ENCODE results near the gene EIF5A2. TPM values are rescaled to one million over a fixed set of nuclear protein-coding genes. Genes with fewer than 3 reads are reported as not detected.

The EIF5A2 gene
- polyA plus RNA-seq, 3 donors = 5.9 to 8.3 (median 6.6) TPM

DNA sequence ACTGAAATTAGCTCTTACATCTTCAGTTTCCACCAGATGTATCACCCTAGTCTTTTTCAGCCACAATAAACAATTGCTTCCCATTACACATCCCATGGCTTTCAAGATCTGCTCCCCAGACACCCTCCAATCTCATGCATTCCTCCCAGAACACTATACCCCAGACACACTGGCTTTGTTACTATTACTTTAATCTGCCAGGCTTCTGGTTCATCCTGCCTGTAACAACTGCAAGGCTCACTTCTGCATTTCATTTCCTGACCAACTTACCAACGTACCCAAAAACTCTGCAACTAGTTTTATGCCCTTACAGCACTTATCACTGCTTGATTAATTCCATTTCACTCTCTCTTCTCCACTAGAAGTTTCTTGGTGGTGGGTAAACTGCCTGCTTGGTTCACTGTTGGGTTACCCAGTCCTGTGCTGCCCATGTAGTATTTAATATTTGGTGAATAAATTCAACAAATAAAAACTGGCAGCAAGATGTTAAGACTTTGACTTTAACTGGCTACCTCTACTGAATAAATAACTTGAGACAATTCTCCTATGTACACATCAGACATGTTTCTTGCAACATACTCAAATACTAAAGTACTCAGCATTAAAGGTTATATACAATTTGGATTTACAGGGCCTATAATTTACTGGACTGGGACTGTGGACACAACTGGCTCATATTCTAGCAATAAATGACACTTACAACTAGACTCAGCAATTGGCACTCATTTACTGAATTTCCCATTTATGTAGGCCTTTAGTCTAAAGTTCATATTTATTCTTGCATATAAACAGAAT, 41.1 kb downstream of the EIF5A2 start:
- DNase-seq (ENCODE audit: extremely low read depth in 1 of 11, low read depth in 9 of 11, low spot score in 4 of 11) = no peak

DNA sequence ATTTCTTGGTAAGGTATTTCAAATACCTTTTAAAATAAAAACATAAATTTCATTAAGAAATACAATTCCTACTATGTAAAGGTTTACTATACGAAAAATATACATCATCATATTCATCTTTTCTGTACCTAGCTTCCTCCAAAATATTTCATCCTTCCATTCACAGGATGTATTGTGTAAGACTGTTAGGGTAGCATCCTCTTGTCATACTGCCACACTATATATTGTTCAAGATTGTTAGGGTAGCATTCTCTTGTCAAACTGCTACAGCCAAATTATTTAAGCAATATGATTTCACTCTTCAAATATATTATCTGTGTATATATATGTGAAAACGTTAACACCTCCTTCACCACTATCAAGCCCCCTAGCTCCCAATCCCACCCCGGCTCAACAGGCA, 41.9 kb downstream of the EIF5A2 start:
- no peak for DNase-seq (ENCODE audit: extremely low read depth in 1 of 11, low read depth in 9 of 11, low spot score in 4 of 11)

GRCh38 chr3:170865209-170866094, 43.0 kb downstream of the EIF5A2 start:
- DNase-seq (ENCODE audit: extremely low read depth in 1 of 11, low read depth in 9 of 11, low spot score in 4 of 11) = no peak

GRCh38 chr3:170864525-170865208, 43.8 kb downstream of the EIF5A2 start:
- no peak for DNase-seq (ENCODE audit: extremely low read depth in 1 of 11, low read depth in 9 of 11, low spot score in 4 of 11)

DNA sequence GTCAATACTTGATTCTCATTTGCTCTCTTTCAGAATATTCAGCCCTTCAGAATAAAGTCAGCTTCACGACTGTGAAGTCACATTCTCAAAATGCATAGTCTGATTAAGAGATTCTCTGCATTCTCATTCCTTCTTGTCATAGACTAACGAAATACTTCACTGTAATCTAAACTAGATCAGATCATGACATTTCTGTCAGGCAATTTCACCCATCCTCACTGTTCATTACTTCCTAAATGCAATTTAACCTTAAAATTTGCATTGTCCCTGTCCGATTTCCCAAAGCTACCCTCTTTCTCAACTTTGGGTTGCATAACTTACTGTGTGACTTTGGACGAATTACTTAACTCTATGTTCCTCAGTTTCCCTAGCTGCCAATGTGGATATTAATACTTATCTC, 44.6 kb downstream of the EIF5A2 start:
- no peak for DNase-seq (ENCODE audit: extremely low read depth in 1 of 11, low read depth in 9 of 11, low spot score in 4 of 11)

- DNase-seq (ENCODE audit: extremely low read depth in 1 of 11, low read depth in 9 of 11, low spot score in 4 of 11) = peak in 2 of 11 donors; percentile 30 to 48
These were observed 45.6 kb downstream of the EIF5A2 start for GRCh38 chr3:170862618-170863374.

DNA sequence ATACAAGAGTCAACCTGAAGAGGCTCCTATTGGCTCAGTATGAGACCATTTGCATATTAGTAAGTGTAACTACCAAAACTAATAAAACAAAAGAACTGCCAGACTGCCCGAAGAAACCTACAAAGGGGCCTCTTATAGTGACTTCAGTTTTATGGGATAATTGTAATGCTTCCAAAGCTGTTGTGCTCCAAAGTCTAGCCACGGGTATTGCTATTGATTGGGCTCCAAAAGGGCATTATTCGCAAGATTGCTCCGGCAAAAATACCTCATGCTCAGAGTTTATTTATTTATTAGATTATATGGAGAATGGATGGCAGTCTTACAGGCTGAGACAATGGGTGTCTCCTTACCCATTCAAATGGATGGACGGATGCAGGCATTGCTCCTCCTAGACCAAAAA, 49.8 kb downstream of the EIF5A2 start:
- DNase-seq (ENCODE audit: extremely low read depth in 1 of 11, low read depth in 9 of 11, low spot score in 4 of 11) = no peak

DNA sequence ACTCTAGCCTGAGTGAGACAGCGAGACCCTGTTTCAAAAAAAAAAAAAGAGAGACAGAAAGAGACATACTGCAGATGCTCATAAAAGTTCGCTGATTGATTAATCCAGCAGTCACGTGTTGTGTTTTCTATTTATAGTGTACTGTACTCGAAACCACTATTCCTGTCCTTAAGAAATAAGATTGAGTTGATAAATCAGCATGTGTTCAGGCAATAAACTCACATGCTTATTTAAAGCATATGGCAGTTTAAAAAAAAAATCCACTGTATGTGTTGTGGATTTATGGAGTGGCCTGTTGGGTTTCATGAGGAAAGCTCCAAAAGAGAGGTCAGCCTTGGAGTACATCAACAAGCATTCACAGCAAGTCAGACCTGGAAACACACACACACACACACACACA, 56.1 kb downstream of the EIF5A2 start:
- DNase-seq (ENCODE audit: extremely low read depth in 1 of 11, low read depth in 9 of 11, low spot score in 4 of 11) = peak in 7 of 11 donors; percentile 54 to 77 (median 59)

- DNase-seq (ENCODE audit: extremely low read depth in 1 of 11, low read depth in 9 of 11, low spot score in 4 of 11) = no peak
These were observed 60.0 kb downstream of the EIF5A2 start for GRCh38 chr3:170848292-170848917.

GRCh38 chr3:170844377-170844776, 64.1 kb downstream of the EIF5A2 start:
- no peak for DNase-seq (ENCODE audit: extremely low read depth in 1 of 11, low read depth in 9 of 11, low spot score in 4 of 11)

DNA sequence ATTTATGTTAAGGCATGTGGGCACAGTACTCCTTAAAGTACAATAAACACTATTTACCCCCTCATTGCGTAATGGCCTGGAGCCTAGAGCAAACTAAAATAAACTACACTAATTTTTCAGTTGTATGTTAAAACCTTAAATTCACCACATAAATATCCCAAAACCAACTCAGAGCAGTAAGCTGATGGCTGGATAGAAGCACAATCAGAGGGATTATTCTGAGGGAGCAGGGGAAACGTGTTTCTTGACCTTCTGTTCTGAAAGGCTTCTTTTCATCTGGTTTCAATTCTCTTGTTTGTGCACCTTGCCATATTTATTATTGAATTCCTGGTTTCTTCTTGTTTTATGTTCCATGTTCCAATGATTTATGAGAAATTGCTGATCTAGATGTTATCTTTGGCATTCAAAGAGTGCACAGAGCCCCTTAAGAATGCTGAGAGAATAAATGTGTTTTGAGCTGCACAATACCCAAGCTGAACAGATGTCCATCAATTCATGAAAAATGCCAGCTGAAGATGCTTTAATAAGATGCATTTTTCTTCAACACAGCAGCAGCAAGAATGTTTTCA, 68.1 kb downstream of the EIF5A2 start:
- DNase-seq (ENCODE audit: extremely low read depth in 1 of 11, low read depth in 9 of 11, low spot score in 4 of 11) = no peak

GRCh38 chr3:170839518-170840100, 68.8 kb downstream of the EIF5A2 start:
- DNase-seq (ENCODE audit: extremely low read depth in 1 of 11, low read depth in 9 of 11, low spot score in 4 of 11) = no peak

Other genes starting within 250 kb of the EIF5A2 start
- gene RPL22L1, start 38.4 kb downstream of the EIF5A2 start, polyA plus RNA-seq (ENCODE audit: insufficient read length in 3 of 3) = 10 to 100 TPM; 65.4 to 83.3 (median 67.1) TPM
- gene SLC2A2, start 118.1 kb upstream of the EIF5A2 start, polyA plus RNA-seq (ENCODE audit: insufficient read length in 3 of 3) = 10 to 100 TPM; 11.7 to 27.6 (median 18.7) TPM